ENCODE results near the gene CPEB4. TPM values are rescaled to one million over a fixed set of nuclear protein-coding genes. Genes with fewer than 3 reads are reported as not detected.
A peak's percentile ranks its signal among the peaks of the same experiment; 100 is the strongest.

Gene CPEB4
- polyA plus RNA-seq, 4 donors, result 9.8 to 40.2 (median 36.8) TPM

DNA sequence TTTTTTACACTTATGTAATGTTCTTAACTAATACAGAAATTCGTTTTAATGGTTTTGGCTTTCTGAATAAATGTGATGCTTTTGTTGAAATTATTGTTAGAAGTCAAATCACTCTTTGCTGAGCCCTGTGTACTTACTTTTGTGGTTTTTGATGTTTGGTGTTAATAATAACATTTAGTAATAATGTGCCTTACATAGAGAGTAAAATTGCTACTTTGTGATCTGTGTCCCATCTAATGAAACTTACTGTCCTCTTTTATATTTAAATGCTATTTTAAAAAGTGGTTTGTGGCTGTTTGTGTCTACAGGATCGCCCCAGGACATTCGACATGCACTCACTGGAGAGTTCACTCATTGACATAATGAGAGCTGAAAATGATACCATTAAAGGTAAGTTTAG lies 22.1 kb downstream of the CPEB4 start:
- DNase-seq (ENCODE audit: low read depth in 4 of 4, low spot score in 3 of 4), result no peak

DNA sequence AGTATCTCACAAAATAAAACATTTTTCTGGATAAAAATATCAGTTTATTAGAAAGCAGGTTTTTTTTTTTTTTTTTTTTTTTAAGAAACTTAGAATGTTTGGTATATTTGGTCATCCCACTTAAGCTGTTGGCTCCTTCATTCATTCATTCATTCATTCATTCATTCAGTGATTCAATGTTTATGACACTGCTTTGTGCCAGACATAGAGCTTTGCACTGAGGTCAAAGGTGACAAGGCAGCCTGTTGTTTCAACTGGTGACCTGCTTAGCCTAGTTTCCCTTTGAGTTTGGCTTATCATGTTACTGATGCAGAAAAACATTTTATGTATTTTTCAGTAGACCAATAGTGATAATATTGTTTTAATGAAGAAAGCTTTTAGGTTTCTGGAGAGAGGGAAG lies 23.5 kb downstream of the CPEB4 start:
- DNase-seq (ENCODE audit: low read depth in 4 of 4, low spot score in 3 of 4), result no peak

DNA sequence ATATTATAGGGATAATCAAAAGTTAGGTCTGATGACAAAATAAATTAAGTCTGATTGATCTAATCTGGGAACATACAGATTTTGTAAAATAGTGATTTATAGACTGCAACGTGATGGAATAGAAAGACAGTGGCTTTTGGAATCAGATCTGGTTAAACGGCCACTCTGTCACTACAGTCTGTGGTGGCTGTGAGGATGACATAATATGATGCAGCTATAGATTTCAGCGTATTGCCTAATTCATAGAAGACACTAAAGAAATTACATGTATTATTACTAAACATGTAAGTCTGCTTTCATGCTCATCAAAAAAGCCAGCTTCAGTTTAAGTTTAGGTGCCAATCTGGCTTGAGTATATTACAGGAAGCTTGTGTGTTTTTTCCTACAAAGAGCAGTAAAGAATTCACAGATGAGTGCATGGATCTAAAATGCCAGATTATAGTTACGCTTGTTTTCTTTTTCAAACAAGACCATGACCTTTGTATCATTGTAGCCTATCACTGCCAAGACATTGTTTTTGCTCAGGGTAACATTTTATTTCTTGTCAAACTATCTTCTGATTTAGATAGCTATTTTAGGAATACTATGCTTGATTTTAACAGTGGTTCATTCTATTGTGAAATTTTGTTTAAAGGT lies 25.7 kb downstream of the CPEB4 start:
- no peak for DNase-seq (ENCODE audit: low read depth in 4 of 4, low spot score in 3 of 4)

DNA sequence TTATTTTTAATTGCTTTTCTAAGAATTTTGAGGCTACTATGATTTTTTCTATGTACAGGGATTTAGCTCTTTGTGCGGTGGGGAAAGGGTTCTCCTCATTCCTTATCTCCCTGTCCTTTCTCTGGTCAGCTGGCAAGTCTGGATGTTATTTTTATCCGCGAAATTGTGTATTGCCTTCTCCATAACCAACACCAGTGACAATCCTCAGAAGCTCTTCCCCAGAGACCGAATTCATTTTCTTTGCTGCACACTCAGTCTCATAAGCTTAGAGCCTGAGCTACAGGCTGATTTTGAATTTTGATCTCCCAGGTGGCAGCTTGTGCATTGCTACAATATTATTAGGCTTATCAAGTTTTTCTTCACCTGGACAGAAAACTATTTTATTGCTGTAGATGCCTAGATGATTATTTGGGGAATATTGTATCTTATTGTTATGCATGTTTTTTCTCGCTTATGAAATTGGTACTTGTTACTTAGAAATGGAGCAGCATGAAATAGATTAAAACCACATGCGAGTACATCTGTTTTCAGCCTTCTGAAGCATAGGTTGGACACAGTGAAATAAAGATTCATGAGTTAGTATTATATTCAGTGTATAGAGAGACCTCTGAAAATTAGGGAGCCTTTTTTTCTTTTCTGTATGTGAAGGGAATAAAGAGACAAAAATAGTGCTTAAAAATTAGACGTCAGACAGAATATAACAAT lies 27.3 kb downstream of the CPEB4 start:
- DNase-seq (ENCODE audit: low read depth in 4 of 4, low spot score in 3 of 4), result no peak

DNA sequence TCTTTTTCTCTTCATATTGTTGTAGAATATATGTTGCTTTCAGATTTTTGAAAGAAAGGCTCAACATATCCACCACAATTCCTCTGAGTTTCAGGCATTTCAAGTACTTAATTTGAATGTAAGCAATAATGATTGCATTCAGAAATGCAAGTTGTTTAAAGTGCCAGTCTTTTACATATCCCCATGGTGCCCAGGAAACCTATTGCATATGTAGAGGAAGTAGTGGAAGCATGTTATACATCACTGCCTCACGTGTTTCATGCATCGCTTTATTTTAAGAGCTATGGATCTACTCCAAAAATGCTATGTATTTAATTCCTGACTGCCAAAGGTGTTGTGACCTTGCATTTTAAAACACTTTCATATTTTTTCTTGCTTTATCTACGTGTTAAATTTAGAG lies 28.1 kb downstream of the CPEB4 start:
- DNase-seq (ENCODE audit: low read depth in 4 of 4, low spot score in 3 of 4), result no peak

DNA sequence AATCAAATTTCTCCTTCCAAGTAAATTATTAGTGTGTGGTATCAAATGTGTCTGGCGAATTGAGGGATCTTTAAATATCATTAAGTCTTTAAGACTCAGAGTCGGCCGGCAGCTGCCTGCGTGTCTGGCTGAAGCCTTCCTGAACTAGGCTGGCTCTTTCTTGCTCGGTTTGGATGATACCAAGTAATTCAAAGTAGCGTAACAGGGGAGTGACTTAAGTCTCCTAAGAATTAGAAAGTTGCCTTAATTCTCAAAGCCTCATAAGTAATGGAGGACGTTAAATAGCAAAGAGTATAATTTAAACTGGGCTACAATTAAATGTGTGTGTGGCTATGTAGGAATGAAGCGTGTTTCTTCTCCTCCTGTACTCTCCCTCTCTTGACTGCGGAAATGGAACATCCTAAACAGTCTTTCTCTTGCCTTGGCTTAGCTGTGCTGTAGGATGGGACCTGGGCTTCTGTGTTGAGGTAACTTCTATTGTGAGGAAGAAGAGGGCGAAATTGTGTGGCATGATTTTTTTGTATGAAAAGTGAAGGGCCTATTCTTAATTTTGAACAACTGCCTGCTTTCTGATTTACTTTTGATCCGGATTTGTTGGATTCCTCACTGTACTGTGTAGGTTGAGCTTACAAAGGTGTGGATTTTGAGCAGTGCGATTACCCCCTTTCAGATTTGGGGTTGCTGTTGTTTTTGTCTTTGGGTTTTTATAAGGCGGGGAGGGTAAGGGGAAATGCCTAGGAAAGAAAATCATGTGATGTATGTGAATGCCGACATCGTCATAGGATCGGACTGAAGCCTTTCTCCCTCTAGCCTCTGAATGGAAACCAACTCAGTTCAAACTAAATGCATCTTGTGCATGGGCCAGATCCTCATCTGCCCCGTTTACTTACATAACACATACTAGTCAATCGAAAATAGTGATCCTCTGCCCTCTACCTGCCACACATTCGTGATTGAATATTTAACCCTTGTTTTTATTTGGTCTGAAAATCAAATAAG lies 29.9 kb downstream of the CPEB4 start:
- peak; percentile 71 to 83 (median 76) for DNase-seq (ENCODE audit: low read depth in 4 of 4, low spot score in 3 of 4)

DNA sequence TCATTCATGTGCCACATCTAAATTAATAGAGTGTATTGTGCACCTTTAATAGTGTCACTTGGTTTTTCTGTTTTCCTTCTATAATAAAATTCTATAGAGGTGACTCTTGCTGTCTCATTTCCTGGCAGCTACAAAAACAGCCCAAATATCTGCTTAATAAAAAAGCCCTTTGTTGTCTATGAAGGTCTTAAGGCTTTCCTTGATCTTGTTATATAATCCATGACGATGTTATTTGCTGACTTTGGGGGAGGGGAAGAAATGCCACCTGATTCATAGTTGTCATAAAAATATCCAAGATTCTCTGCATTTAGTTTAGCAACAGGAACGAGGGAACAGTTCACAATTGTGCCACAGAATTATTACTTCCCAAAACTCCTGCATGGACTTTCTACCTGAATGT lies 31.3 kb downstream of the CPEB4 start:
- no peak for DNase-seq (ENCODE audit: low read depth in 4 of 4, low spot score in 3 of 4)

DNA sequence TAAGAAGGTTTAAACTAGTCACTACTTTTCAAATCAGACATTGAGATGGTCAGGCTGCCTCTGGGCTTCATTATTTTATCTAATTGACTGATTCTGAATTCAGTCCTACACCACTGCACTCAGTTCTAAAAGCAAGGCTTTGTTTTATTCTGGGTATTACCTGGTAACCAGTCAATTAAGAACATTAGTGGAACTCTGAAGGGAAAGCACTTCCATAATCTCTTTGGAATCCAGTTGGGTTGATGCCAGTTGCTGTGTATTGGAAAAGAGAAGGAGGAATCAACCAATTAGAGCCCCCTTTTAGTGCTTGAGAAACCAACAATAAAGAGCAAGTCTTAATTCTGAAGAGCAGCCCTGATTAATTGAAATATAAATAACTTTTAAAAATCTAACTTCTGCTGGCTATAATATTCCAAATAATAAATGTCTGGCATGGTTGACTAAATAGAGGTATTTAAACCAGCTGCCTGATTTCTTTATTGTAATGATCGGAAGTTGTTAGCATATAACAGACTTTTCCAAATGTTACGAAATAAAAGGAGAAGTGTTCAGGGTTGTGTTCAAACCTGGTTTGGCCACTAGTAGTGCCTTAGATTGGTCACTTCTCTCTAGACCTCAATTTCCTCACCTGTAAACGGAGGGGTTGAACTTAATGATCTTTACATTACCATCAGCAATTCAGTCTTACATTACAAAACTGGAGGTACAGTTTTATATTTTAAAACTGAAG lies 32.0 kb downstream of the CPEB4 start:
- no peak for DNase-seq (ENCODE audit: low read depth in 4 of 4, low spot score in 3 of 4)

DNA sequence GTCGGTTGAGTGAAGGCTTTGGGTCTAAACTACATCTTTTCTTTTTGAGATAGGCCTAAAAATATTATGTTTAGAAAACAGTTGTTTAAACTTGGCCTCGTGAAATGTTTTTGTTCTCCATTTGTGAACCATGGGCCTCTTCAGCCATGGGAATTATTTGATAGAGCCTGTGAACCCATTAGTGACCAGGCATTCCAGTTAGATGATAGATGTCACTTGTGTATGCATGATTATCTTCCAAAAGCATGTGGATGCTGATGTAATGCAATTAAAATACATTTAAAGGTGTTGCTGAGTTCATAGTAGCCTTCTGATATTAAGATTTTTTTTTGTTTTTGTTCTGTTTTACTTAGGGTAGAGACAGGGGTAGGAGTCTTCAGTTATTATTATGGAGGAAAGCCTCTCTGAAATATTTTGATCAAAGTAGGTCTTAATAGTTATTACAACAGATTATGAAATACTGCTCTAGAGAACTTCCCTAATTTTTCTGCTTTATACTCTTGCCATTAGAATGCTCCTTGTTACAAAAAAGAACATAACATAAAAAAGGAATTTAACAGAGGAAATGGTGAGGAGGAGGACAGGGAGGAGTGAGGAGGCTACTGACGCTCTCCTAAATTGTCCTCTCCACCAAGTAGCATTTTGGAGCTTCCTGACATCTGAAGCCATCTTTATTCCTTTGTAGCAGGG lies 32.9 kb downstream of the CPEB4 start:
- no peak for DNase-seq (ENCODE audit: low read depth in 4 of 4, low spot score in 3 of 4)

DNA sequence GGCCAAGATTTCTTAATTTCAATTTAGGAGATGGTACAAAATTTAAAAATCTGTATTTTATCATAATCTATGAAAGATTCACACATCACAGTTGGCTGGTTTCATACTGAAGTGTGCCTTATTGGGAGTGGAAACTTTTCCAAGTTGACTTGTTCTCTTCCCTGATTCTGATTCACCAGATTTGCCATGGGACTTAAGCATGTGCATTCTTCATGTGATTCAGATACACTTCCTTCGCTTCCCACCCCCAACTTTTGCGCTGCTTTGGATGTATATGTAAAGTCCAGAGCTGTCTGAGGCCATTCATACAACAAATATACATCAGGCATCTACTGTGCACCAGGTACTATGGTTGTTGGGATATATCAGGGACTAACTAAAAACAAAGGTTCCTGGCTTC lies 34.4 kb downstream of the CPEB4 start:
- no peak for DNase-seq (ENCODE audit: low read depth in 4 of 4, low spot score in 3 of 4)

DNA sequence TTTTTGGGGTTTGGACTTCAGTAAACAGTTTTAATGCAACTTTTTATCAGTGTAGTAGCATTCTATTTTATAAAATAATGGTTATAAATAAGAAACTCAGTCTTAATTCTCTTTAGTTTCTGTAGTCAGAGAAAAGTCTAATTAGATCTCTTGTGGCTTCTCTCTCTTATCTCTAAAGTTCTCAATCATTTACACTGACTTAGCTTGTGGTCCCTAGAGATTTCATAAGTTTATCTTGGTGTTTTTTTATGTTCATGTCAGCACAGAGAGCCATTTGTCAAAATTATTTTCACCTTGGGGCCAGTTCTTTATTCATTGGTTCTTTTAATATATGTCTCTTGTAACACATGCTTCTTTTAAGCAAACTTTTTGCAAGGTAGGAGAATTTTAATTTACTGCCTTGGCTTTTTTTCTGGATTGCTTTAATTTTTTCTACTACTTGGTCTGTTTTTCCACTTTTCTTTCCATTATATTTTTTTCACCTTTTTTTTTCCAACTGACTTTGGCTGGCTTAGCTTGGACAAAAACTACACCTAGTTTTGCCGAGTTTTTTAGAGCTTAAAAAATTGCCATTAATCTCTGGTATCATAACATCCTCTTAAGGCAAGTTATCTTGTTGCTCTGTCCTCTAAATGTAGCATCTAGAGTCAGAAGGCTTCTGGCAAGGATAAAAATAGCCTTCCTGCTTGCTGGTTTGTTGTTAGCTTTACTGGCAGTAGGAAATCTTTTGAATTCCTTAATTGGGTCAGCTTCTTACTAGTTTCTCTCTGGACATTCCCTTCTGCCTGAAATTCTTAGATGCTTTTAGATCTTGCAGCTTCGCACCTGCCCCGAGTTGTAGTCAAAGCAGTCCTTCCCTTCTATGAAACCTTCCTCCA lies 35.3 kb downstream of the CPEB4 start:
- DNase-seq (ENCODE audit: low read depth in 4 of 4, low spot score in 3 of 4), result no peak

DNA sequence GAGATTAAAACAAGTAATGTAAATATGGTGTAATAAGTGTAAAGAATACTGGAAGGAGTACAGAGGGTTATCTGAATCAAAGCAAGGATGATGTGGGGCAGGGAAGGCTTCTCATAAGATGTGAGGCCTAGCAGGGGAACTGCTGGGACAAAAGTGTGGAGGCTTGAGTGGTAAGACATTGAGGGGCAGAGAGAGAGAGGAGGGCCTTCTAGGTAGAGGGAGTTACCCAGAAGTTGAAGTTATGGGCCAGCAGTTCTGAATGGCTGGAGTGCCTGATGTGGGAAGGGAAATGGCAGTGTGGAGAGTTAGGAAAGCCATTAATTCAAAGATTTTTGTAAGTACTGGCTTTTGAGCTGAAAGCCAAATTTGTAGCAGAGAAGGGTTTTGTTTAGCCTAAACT lies 36.8 kb downstream of the CPEB4 start:
- DNase-seq (ENCODE audit: low read depth in 4 of 4, low spot score in 3 of 4), result no peak

DNA sequence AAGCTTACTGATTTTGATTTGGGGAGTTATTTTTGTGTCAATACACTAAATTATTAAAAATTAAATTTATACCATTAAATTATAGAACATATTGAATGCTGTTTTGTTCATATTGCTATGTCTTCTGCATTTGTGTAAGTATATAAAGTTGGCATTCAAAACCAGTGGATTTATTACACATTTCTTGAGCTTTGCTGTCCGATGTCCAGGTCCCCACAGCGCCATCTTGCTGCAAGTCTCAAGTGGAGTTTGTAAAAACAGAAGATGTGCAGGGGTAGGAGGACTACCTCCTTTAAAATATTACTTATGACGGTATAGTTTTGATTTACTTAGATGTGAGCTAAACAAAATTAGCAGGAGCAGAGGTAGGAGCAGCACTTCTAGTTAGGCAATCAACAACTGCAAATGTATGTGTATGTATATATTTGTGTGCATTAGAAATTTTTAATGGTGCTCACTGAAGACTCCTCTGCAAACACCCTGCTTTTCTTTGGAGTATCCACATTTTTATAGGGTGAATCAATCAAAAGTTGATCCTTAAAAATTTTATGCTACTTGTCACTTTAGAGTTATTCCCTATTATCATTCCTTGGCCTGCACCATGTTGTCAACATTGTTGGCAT lies 37.4 kb downstream of the CPEB4 start:
- no peak for DNase-seq (ENCODE audit: low read depth in 4 of 4, low spot score in 3 of 4)

DNA sequence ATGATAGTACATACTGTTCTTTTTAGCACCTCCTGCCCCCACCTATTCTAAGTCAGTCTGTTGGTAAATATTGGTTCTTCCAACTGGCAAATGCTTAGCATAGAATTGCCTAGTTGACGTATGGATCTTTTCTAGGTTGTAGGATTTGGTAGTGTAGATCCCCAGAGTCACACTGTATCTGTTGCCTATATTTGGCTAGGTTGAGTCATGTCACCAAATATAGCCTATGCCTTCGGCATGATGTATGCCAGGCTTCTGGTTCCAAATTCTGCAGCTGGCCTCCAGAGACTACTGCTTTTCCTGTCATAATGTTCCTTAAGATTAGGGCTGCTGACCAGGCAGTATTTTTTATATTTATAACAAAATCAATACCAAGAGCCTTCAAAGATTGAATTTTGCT lies 38.2 kb downstream of the CPEB4 start:
- DNase-seq (ENCODE audit: low read depth in 4 of 4, low spot score in 3 of 4), result no peak

DNA sequence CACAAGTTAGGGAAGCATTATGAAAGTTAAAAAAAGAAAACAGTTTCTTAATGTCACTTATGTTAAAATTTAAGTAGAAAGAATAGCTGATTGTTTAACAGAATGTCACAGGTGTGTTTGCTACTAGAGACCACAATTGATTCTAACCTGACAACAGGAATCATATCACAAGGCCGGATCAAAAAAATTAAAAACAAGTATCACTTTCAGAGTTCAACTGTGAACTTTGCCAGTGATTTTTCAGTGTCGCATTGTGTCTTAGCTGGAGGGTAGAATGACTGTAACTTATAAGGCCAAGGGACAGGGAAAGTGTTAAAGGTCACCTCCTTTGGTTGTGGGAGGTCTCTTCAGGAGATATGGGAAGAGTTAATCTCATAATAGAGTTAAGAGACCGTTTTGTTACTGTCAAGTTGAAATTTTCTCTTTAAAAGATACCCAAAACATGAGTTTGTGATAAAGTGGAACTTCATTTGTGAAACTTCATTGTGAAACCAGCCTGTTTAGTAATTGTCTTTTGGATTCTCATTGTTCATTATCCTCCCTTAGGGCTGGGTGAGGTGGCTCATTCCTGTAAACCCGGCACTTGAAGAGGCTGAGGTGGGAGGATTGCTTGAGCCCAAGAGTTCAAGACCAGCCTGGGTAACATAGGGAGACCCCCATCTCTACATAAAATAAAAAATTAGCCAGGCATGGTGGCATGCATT lies 40.9 kb downstream of the CPEB4 start:
- no peak for DNase-seq (ENCODE audit: low read depth in 4 of 4, low spot score in 3 of 4)

DNA sequence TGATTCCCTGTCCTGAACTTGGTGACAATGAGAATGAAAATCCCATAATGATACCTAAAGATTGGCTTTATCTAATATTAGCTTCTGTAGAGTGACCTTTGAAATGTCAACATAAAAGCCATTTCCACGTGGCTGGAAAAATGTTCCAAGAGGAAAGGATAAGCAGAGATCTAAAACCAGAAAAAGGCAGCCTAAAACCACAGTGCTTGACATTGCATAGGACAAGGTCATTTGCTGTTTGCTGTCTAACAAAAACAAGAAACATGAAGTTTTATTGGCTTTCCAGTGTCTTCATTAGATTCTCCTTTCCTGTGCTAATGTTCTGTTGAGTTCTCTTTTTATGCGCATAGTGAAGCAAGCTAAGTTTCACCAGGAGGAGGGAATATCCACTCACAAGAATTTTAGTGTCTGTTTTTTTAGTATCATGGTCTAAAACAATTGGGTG lies 44.6 kb downstream of the CPEB4 start:
- no peak for DNase-seq (ENCODE audit: low read depth in 4 of 4, low spot score in 3 of 4)

DNA sequence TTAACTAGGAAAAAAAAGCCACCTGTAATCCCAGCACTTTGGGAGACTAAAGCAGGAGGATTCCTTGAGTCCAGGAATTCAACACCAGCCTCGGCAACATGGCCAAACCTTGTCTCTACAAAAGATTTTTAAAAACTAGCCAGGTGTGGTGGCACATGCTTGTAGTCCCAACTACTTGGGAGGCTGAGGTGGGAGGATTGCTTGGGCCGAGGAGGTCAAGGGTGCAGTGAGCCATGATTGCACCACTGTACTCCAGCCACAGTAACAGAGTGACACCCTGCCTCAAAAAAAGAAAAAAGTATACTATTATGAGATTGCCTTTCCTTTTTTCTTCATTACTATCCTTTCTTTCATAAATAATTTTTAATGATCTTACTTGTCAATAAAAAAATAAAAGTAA lies 45.8 kb downstream of the CPEB4 start:
- DNase-seq (ENCODE audit: low read depth in 4 of 4, low spot score in 3 of 4), result no peak

DNA sequence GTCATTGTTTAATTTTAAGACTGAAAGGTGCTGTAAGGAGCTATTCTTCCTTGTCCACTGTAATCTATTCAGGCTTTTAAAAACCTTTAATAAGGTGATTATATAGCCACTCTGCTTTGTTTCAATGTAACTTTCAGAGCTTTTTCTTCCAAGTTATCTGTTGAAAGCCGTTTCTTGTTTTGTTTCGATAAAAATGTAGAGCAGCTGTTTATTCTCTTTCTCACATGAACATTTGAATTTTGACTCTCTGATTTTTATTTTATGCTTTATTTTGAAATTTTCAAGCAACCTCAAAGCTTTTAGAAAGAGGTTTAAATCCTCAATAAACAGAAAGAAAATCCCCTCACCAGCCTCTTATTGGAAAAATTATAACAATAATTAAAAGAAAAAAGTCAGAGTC lies 47.2 kb downstream of the CPEB4 start:
- DNase-seq (ENCODE audit: low read depth in 4 of 4, low spot score in 3 of 4), result no peak
